Dendritic cell treated with granulocyte-macrophage colony-stimulating factor and Interleukin-4, amounts not matched to agents 40 ng/mL and 50 ng/mL, for 4 days (primary cell): ENCODE results near the gene RNF126.

Experiments used
- H3K27ac Mint-ChIP-seq: one replicate; pipeline ENCODE4 v1.8.0; 2022; ENCODE audit warnings: mild to moderate bottlenecking, mixed read lengths
- H3K27me3 Mint-ChIP-seq: one replicate; pipeline ENCODE4 v1.8.0; 2022; ENCODE audit warnings: mild to moderate bottlenecking, mixed read lengths
- H3K36me3 Mint-ChIP-seq: one replicate; pipeline ENCODE4 v1.8.0; 2022; ENCODE audit warnings: low read depth, mixed read lengths
- H3K4me1 Mint-ChIP-seq: one replicate; pipeline ENCODE4 v1.8.0; 2022; ENCODE audit warnings: low read depth, mixed read lengths
- H3K4me3 Mint-ChIP-seq: one replicate; pipeline ENCODE4 v1.8.0; 2022; ENCODE audit warnings: mild to moderate bottlenecking, moderate library complexity, mixed read lengths
- H3K9me3 Mint-ChIP-seq: one replicate; pipeline ENCODE4 v1.8.0; 2022; ENCODE audit warnings: mixed read lengths
- intact Hi-C: fragments of 100-400 bp; cut with micrococcal nuclease; formaldehyde crosslinking; loops from one replicate; pipeline ENCODE4 v1.15.0; 2022

The RNF126 gene

GRCh38 chr19:651991-652390, 11.0 kb downstream of the RNF126 start:
- no peak overlapping the region for H3K4me3 Mint-ChIP-seq
- intact Hi-C loops = no loop called here
- H3K4me1 Mint-ChIP-seq = peaks cover 24% of the 10 kb centered on the region
- H3K27ac Mint-ChIP-seq = no peak overlapping the region
- no peaks in the 10 kb centered on the region for H3K27me3 Mint-ChIP-seq
- H3K9me3 Mint-ChIP-seq = no peaks in the 10 kb centered on the region
- peaks cover 100% of the 10 kb centered on the region for H3K36me3 Mint-ChIP-seq

- Mint-ChIP-seq H3K4me1 (peaks cover 17% of the 10 kb centered on the region), H3K27ac (no peak overlapping the region), H3K27me3 (no peaks in the 10 kb centered on the region), H3K9me3 (no peaks in the 10 kb centered on the region), H3K36me3 (peaks cover 100% of the 10 kb centered on the region), H3K4me3 (no peak overlapping the region)
- intact Hi-C loops = no loop called here
These were observed 11.7 kb downstream of the RNF126 start for GRCh38 chr19:651114-651818.

GRCh38 chr19:650121-650520, 12.9 kb downstream of the RNF126 start:
- Mint-ChIP-seq H3K27me3 (no peaks in the 10 kb centered on the region), H3K4me3 (no peak overlapping the region), H3K9me3 (no peaks in the 10 kb centered on the region), H3K4me1 (peaks cover 6% of the 10 kb centered on the region), H3K36me3 (peaks cover 100% of the 10 kb centered on the region), H3K27ac (no peak overlapping the region)
- intact Hi-C loops = no loop called here

GRCh38 chr19:648904-649801, 13.9 kb downstream of the RNF126 start:
- H3K27me3 Mint-ChIP-seq = no peaks in the 10 kb centered on the region
- no peak overlapping the region for H3K27ac Mint-ChIP-seq
- peaks cover 100% of the 10 kb centered on the region for H3K36me3 Mint-ChIP-seq
- no peaks in the 10 kb centered on the region for H3K4me1 Mint-ChIP-seq
- H3K9me3 Mint-ChIP-seq = no peaks in the 10 kb centered on the region
- H3K4me3 Mint-ChIP-seq = no peak overlapping the region
- intact Hi-C loops = no loop called here

- Mint-ChIP-seq H3K4me1 (no peaks in the 10 kb centered on the region), H3K27me3 (no peaks in the 10 kb centered on the region), H3K9me3 (no peaks in the 10 kb centered on the region), H3K4me3 (no peak overlapping the region), H3K27ac (no peak overlapping the region), H3K36me3 (peaks cover 99% of the 10 kb centered on the region)
- intact Hi-C loops = no loop called here
These were observed 14.7 kb downstream of the RNF126 start for GRCh38 chr19:648305-648704.

- intact Hi-C loops = no loop called here
- no peak overlapping the region for H3K4me3 Mint-ChIP-seq
- no peak overlapping the region for H3K27ac Mint-ChIP-seq
- H3K36me3 Mint-ChIP-seq = peaks cover 93% of the 10 kb centered on the region
- no peaks in the 10 kb centered on the region for H3K27me3 Mint-ChIP-seq
- no peaks in the 10 kb centered on the region for H3K4me1 Mint-ChIP-seq
- no peaks in the 10 kb centered on the region for H3K9me3 Mint-ChIP-seq
These were observed 15.3 kb downstream of the RNF126 start for GRCh38 chr19:647566-648284.

GRCh38 chr19:646779-647565, 16.0 kb downstream of the RNF126 start:
- peaks cover 85% of the 10 kb centered on the region for H3K36me3 Mint-ChIP-seq
- H3K4me1 Mint-ChIP-seq = no peaks in the 10 kb centered on the region
- intact Hi-C loops = no loop called here
- H3K9me3 Mint-ChIP-seq = no peaks in the 10 kb centered on the region
- no peaks in the 10 kb centered on the region for H3K27me3 Mint-ChIP-seq
- no peak overlapping the region for H3K27ac Mint-ChIP-seq
- H3K4me3 Mint-ChIP-seq = no peak overlapping the region

GRCh38 chr19:645912-646778, 16.9 kb downstream of the RNF126 start:
- intact Hi-C loops = no loop called here
- Mint-ChIP-seq H3K27me3 (peaks cover 4% of the 10 kb centered on the region), H3K4me3 (no peak overlapping the region)

GRCh38 chr19:644789-645188, 18.2 kb downstream of the RNF126 start:
- no peak overlapping the region for H3K4me3 Mint-ChIP-seq
- no peak overlapping the region for H3K27ac Mint-ChIP-seq
- peaks cover 64% of the 10 kb centered on the region for H3K36me3 Mint-ChIP-seq
- H3K27me3 Mint-ChIP-seq = peaks cover 14% of the 10 kb centered on the region
- intact Hi-C loops = no loop called here
- H3K4me1 Mint-ChIP-seq = peaks cover 5% of the 10 kb centered on the region
- H3K9me3 Mint-ChIP-seq = no peaks in the 10 kb centered on the region

More at GRCh38 chr19:645912-646778, 16.9 kb downstream of the RNF126 start:
- H3K9me3 Mint-ChIP-seq = no peaks in the 10 kb centered on the region
- peaks cover 77% of the 10 kb centered on the region for H3K36me3 Mint-ChIP-seq
- H3K27ac Mint-ChIP-seq = no peak overlapping the region
- H3K4me1 Mint-ChIP-seq = no peaks in the 10 kb centered on the region

- no peak overlapping the region for H3K4me3 Mint-ChIP-seq
- intact Hi-C loops = no loop called here
- peaks cover 16% of the 10 kb centered on the region for H3K27me3 Mint-ChIP-seq
- H3K4me1 Mint-ChIP-seq = peaks cover 9% of the 10 kb centered on the region
- H3K9me3 Mint-ChIP-seq = no peaks in the 10 kb centered on the region
- H3K27ac Mint-ChIP-seq = no peak overlapping the region
- peaks cover 59% of the 10 kb centered on the region for H3K36me3 Mint-ChIP-seq
These were observed 18.7 kb downstream of the RNF126 start for GRCh38 chr19:644363-644762.

GRCh38 chr19:643736-644135, 19.3 kb downstream of the RNF126 start:
- no peaks in the 10 kb centered on the region for H3K9me3 Mint-ChIP-seq

GRCh38 chr19:642767-643727, 20.0 kb downstream of the RNF126 start:
- H3K27ac Mint-ChIP-seq = no peak overlapping the region
- no peaks in the 10 kb centered on the region for H3K9me3 Mint-ChIP-seq
- H3K27me3 Mint-ChIP-seq = peaks cover 29% of the 10 kb centered on the region
- H3K36me3 Mint-ChIP-seq = peaks cover 46% of the 10 kb centered on the region
- intact Hi-C loops = no loop called here
- H3K4me1 Mint-ChIP-seq = peaks cover 13% of the 10 kb centered on the region
- H3K4me3 Mint-ChIP-seq = no peak overlapping the region

More at GRCh38 chr19:643736-644135, 19.3 kb downstream of the RNF126 start:
- H3K4me1 Mint-ChIP-seq = peaks cover 13% of the 10 kb centered on the region
- intact Hi-C loops = no loop called here
- peaks cover 53% of the 10 kb centered on the region for H3K36me3 Mint-ChIP-seq
- H3K4me3 Mint-ChIP-seq = no peak overlapping the region
- peaks cover 22% of the 10 kb centered on the region for H3K27me3 Mint-ChIP-seq
- no peak overlapping the region for H3K27ac Mint-ChIP-seq
